HG03108 (cell line): ENCODE data around the gene DYNLT2B.
A peak's percentile ranks its signal among the peaks of the same experiment; 100 is the strongest.
"Not testable (repeated sequence)": the region's sequence is repeated elsewhere in the genome, so short reads cannot be mapped to it uniquely, and the experiment has no call there.

Source experiments
- ATAC-seq: cut with Tn5 transposase; IDR thresholded peaks from one replicate; pipeline ENCODE4 v1.9.1; 2021; ENCODE audit warnings: moderate library complexity; ENCODE audit not compliant: unreplicated experiment

DYNLT2B gene

DNA sequence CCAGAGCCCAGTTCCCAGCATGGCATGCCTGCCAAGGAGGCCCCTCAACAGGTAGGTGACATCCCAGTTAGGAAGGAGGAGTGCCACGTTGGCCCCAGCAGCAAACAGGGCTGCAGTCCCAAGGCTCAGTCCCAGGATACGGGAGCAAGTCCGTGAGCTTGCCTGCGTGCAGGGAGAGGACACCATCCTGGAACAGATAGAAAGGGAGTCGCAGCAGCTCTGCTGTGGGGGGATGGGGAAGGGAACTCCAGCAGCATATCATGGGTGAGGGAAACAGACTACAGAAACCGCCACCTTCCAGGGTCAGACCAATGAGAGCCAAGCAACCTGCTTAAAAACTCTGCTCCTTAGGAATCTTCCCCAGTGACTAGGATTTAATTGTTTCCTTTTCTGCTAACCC is 9.4 kb upstream of the DYNLT2B start:
- ATAC-seq: no peak

DNA sequence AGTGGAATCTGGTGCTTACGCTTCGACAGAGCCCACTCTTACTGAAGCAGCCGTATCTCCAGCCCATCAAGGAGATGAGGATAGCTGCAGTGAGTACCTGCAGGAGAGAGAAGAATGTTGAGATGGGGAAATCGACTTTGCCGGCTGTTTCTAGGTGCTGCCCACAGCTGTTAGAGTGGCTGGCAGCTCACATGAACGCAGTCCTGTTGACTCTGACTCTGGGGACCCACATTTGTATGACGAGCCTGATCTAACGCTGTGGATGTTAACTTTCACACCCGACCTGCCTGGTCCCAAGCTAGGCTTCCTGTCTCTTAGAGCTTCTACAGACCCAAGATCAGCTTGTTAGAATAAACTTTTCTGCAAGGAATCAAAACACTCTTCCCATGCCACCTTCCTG is 8.9 kb upstream of the DYNLT2B start:
- no peak for ATAC-seq

DNA sequence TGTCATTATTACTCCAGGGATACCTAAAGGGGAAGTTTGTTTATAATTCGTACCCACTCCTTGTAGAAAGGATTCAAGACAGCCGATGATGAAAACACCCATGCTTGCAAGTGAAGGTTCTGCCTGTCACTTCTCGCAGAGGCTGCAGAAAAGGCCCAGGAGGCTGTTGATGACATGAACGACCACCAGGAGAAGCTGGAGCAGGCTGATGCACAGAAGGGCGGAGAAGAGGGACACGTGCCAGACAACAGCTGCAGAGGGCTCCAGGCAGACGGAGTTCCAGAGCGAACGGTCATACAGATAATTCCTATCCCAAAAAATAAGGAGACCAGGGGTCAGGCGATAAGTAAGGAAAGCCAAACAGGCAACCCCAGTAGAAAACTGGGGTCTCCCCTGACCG is 5.7 kb upstream of the DYNLT2B start:
- ATAC-seq: no peak

- ATAC-seq: no peak
Observed at GRCh38 chr3:196323016-196323415, 5.0 kb upstream of the DYNLT2B start.

DNA sequence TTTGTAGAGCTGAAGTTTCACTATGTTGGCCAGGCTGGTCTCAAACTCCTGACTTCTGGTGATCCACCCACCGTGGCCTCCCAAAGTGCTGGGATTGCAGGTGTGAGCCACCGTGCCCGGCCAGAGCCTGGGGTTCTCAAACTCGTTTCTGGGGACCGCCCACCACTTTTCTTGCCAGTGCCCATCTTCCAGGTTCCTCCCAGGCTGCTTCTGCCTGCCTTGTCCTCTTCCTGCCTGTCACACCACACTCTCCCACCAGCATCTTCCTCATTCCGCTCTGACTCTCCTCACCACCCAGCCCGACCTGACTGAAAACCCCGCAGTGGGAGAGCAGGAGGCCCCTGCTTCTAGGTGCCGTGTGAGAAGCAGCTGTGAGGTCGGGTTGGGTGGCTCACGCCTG is 3.1 kb upstream of the DYNLT2B start:
- ATAC-seq: no peak

DNA sequence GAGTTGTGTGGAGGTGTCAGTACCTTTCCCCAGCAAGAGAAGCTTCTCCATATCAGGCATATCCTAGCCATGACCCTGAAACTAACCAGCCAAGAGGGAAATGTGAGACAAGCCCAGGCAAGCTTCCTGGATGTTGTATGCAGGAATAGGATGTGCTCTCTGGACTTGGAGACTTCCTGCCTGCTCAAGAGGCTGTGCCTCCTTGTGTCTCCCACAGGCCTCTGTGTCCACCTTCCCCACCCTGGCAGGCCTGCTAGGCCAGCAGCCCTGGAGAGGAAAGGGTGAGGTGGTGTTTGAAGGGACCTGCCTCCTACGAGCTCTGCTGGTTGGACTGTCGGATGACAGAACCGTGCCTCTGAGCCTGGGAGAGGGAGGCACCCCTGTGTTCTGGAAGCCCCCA is 2.1 kb upstream of the DYNLT2B start:
- no peak for ATAC-seq

- not testable (repeated sequence) for ATAC-seq
Observed at GRCh38 chr3:196316799-196317686, 997 bp downstream of the DYNLT2B start.

DNA sequence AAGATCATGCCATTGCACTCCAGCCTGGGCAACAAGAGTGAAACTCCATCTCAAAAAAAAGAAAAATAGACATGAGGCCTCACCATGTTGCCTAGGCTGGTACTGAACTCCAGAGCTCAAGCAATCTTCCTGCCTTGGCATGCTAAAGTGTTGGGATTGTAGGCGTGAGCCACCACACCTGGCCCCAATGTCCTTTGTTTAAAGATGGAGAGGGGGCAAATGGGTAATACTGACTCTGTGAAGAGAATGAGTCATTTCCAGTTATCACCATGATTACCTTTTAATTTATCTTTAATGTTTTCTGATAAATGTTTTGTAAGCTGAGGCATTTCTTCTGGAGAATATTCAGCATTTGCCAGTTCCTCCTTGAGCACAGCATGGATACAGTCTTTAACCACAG is 2.2 kb downstream of the DYNLT2B start:
- no peak for ATAC-seq

- no peak for ATAC-seq
Observed at GRCh38 chr3:196314597-196314996, 3.4 kb downstream of the DYNLT2B start.

- not testable (repeated sequence) for ATAC-seq
Observed at GRCh38 chr3:196314086-196314485, 4.0 kb downstream of the DYNLT2B start.

GRCh38 chr3:196302960-196303359 is 15.1 kb downstream of the DYNLT2B start:
- ATAC-seq: not testable (repeated sequence)

DNA sequence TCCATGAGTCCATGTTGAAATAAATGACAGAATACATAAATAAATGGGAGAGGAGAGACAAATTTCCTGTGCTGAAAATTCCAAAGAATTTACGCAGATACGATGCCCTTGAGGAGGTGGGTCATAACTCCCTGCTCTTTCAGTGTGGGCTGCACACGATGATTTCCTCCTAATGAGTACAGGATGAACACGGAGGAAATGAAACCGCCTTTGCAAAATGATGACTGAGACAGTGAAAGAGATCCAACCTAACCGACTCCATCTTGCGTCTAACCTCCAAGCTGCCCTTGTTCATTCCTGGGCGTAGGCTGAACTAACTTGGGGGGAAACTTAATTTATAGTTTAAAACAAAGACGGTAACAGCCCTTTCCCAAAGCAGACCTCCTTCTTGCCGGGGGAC is 15.5 kb downstream of the DYNLT2B start:
- not testable (repeated sequence) for ATAC-seq

GRCh38 chr3:196298521-196298920 is 19.5 kb downstream of the DYNLT2B start:
- no peak for ATAC-seq

DNA sequence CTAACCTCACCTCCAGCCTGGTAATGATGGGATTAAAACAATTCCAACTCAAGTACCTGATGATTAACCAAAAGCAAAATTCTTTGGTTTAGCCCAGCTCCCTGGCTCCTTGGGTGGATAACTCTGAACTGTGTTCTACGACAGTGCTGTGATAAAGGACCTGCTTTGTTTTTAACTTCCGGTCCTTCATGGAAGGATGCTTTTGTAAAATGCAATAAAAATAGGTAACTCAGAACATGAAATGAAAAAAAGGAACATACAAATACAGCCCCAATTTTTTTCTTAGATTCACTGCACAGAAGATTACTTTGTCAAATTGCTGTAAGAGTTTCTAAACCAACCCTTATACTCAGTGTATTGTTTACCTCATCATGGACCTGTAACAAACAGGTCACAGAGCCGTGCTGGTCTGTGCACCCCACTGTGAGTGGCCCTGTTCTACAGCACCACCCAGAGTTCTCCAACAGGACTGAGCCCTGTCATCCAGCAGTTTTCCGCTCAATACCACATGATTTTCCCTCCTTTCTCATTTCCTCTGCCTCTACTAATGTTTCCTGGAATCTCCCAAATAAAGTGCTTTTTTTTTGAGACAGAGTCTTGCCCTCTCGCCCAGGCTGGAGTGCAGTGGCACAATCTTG is 25.6 kb downstream of the DYNLT2B start:
- ATAC-seq: no peak

- ATAC-seq: peak; percentile 9
Observed at GRCh38 chr3:196288141-196288460, 29.9 kb downstream of the DYNLT2B start.

DNA sequence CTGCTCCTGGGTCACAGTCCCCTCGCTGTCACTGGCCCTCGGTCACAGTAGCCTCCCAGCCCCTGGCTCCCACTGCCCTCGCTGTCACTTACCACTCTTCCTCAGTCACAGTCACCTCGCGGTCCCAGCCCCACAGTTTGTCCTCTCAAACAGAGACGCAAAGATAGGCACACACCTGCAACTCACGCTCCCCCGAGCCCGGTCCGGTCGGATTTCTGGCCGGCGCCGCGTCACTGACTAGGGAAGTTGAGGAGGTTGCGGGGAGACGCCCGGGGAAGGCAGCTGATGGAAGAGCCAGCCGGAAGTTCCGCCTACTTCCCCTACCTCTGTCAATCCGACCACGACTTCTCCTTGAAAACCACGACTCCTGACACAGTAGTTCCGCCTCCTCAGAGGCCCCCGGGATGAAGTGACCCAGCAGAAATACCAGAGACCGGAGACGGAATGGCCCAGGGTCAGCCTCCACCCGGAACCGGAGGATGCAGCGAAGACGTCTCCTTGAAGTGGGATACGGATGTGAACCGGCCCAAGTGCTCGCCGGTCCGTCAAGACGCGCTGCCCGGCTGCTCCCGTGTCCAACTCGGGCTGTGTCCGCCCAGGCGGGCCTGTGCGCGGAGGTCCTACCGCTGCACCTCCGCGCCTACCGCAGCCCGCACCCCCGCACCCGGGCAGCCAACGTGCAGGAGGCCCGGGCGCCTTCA is 30.4 kb downstream of the DYNLT2B start, which contains the start of gene PCYT1A:
PCYT1A (minus strand) TSS at position 287 of the 701 bp plus-strand sequence. CDS start 17,195 bp downstream, outside the sequence.
- ATAC-seq: peak; percentile 75

DNA sequence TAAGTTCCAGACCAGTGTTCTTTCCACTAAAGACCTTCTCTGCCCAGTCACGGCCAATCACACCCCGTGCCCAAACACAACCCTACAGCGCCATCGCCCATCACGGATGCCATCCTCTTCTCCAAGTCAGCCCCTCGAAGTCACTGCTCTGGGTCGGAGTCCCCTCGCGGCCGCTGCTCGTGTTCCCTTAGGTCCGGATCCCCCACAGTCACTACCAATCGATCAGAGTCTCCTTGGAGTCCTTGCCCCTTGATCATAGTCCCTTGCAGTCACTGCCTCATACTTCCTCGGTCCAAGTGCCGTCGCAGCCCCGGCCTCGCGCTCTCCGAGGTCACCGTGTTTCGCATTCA is 31.0 kb downstream of the DYNLT2B start:
- peak; percentile 11 for ATAC-seq

DNA sequence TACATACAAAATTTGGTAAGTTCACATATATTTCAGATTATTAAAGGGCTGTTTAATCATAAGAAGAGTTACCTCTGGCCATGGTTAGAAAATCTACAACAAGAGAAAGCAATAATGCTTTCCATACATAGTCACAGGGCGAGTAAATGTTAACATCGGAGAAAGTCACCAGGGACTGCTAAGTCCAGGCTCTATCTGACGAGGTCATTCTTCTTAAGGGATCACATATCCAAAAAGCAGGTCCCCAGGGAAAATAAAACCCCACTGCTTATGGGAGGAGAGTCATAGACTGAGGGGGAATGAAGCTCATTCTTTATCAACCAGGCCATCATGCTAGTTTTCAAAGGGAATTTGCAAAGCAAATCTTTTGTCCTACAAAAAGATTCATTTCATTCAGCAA is 33.6 kb downstream of the DYNLT2B start:
- no peak for ATAC-seq

GRCh38 chr3:196281962-196282361 is 36.1 kb downstream of the DYNLT2B start:
- ATAC-seq: no peak

- peak; percentile 73 for ATAC-seq
Observed at GRCh38 chr3:196280689-196281440, 37.2 kb downstream of the DYNLT2B start.

DNA sequence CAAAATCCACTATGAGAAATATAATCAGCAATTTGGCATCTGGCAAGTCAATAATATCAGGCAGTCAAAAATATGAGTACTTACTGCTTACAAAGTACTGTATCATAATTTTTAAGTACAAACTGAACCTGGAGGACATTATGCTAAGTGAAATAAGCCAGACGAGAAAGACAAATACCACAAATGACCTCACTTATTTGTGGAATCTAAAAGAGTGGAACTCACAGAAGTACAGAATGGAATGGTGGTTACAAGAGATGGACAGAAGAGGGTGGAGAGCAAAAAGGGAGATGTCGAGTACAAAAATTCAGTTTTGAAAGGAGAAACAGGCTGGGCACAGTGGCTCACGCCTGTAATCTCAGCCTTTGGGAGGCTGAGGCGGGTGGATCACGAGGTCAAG is 42.9 kb downstream of the DYNLT2B start:
- no peak for ATAC-seq
